ENCODE measurements around the gene USP48.
"Not testable (repeated sequence)": the region's sequence is repeated elsewhere in the genome, so short reads cannot be mapped to it uniquely, and the experiment has no call there.

Gene USP48

DNA sequence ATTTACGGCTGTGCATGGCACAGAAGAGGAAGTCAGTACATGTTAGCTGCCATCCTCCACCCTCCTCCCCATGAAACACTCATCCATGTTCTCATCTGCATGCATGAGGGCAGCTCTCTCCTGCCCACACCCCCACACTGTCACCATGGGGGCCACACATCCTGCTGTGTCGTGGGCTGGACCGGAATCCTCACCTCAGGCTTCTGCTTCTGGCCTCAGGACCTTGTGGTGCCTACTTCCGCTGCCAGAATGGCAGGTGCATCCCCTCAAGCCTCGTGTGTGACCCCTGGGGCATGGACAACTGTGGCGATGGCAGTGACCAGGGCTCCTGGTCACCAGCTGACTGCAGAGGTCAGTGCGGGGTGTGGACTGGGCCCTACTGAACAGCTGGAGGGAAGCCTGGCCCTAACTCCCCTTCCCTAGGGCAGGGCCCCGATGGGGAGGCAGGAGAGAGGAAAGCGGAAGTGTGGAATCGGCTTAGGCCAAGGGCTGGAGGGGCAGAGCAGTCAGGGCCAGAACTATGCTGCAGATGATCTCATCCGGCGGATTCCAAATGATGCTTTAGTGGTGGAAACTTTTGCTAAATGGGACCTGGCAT, 32.9 kb upstream of the USP48 start:
- DNase-seq = no peak

DNA sequence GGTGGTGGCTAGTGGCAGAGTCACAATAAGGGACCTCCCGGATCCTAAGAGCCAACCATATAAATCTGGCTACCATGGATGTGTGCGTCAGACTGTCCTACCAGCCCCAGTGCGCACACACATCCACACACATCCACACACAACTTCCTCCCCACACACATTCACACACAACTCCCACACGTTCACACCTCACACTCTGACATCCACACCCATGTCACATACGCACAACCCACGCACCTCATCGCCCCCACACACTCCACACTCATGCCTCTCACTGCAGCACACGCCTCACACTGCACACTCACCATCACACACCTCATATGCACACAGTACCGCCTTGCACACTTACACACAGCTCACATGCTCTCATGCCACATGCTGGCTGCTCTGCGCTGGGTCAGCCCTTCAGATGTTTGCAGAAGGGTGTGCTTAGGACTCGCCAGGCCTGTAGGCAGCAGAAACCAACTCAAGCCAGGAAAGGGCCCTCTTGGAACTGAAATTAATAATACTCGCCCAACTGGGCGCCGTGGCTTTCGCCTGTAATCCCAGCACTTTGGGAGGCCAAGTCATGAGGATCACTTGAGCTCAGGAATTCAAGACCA, 32.1 kb upstream of the USP48 start:
- no peak for DNase-seq

DNA sequence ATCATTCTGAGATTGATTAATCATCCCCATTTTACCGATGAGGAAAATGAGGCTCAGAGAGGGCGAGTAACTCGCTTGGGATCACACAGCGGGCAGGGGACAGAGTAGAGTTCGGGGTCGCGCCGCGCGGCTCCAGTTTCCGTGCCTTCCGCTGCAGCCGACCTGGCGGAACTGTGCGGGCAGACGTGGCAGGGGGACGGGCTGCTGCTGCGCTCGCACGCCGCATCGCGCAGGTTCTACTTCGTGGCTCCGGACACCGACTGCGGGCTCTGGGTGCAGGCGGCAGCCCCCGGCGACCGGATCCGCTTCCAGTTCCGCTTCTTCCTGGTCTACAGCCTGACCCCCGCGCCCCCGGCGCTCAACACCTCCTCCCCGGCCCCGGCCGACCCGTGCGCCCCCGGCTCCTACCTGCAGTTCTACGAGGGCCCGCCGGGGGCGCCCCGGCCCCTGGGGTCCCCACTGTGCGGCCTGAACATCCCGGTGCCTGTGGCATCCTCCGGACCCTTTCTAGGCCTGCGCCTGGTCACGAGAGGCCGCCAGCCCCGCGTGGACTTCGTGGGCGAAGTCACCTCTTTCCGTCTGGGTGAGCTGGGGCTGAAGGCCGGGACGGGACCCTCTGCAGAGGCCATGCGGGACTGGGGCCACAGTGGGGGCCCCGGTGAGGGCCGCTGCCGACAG, 31.4 kb upstream of the USP48 start:
- no peak for DNase-seq

DNA sequence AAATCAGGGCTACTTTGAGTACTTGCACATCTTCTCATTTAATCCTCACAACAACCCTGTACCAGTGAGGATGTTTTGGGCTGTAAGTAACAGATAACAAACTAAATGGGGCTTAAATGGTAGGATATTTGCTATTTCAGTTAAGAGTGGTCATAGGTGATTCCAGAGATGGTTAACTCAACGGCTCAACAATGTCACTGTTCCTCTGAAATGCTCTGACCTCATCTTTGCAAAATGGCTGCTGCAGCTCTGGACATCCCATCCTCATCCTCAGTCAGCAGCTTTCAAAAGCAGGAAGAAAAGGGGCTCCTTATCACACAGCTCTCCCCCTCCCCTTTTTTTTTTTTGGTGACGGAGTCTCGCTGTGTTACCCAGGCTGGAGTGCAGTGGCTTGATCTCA, 30.6 kb upstream of the USP48 start:
- no peak for DNase-seq

DNA sequence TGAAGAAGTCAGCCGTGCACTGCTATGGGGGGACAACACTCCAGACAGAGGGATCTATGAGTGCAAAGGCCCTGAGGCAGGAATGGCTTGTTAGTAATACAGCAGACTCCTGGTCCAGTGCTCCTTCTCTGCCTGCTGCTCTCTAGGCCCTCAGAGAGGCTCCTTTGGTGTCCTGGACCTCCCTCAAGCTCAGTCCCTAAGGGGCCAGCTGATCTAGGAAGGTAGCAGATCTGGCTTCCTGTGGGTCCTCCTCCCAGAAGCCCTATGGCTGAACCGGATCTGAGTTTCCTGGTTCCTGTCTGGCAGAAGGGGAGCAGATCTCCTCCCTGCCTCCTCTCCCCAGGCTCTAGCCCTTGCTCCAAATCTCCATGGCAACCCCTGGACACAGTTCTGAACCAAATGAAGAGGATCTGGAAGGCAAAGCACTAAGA, 28.9 kb upstream of the USP48 start, which contains the start of gene LDLRAD2:
LDLRAD2 (plus strand) TSS at position 391 of the 431 bp plus-strand sequence. CDS start 187 bp downstream, outside the sequence.
- no peak for DNase-seq

DNA sequence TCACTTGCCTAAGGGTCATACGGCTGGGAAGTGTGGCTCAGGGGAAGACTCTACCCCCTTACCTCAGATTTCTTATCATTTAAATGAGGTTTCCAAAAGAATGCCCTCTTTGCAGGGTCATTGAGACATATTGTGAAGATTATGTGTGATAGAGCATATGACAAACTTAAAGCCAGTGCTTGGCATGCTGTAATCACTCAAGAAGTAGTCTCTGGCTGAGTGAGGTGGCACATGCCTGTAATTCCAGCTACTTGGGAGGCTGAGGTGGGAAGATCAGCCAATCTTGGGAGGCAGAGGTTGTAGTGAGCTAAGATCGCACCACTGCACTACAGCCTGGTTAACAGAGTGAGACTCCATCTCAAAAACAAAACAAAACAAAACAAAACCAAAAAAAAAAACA, 21.6 kb upstream of the USP48 start:
- DNase-seq = no peak

DNA sequence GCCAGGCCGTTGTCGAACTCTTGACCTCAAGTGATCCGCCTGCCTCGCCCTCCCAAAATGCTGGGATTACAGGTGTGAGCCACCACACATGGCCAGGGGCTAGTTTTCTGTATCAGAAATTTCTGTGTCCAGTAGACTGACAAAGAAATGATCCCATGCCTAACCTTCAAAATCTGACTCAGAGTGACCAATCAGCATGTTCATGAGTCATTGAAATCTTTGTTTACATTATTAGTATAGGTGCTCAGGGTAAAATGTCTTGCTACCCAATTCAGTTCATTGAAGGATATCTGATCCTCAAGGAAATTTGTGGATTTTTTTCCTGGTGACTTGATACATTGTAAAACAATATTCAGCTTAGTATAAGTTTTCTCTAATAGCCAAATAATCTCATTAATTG, 18.2 kb upstream of the USP48 start:
- no peak for DNase-seq

DNA sequence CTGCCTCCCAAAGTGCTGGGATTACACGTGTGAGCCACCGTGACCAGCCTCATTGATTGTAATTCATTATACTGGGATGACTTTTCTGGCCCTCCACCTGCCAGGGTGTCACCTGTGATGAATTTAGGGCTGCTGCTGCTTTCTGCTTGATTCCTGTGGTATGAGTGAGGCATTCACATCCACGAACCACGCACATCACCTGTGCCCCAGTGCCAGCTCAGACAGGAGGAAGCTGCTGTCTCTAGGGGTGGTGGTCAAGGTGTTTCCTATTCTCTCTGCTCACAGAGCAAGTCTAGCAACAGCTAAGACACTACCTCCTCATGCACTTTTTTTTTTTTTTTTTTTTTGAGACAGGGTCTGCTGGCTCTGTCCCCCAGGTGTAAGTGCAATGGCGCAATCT, 16.8 kb upstream of the USP48 start:
- no peak for DNase-seq

DNA sequence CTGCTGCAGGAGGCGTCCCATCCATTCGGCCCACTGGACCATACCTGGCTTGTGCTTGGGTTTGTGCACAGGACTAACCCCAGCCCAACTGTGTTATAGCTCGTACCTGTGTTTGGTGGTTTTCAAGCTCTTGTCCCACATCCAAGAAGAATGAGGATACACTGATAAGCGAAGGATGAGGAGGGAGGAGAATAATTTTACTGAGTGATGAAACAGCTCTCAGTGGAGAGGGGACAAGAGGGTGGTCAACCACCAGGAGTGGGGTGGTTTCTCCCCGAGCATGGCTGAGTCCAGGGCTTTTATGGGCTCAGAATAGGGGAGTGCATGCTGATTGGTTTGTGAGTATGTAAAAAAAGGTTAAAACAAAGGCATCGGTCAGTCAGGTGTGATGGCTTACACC, 12.1 kb upstream of the USP48 start:
- DNase-seq = no peak

DNA sequence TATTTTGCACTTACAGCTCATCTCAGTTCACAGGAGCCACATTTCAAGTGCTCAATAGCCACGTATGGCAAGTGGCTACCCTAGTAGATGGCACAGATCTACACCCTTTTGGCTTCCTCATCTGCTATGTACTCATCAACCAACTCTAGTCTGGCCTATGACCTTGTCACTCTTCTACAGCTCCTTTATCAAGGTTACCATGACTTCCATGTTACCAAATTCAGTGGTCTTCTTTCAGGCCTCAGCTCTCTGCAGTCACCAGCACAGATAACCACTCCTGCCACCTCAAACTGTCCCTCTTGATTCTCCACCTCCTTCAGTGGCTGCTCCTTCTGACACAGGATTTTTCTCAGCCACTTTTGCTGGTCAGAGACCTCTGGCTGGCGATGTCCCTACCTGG, 11.7 kb upstream of the USP48 start:
- DNase-seq = no peak

DNA sequence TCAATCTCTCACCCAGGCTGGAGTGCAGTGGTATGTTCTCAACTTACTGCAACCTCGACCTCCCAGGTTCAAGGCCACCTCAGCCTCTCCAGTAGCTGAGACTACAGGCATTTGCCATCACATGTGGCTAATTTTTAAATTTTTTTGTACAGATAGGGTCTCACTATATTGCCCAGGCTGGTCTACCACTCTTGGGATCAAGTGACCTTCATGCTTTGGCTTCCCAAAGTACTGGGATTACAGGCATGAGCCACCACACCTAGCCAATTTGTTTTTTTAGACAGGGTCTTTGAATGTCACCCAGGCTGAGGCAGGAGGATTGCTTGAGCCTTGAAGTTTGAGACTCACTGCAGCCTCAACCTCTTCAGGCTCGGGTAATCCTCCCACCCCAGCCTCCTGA, 10.2 kb upstream of the USP48 start:
- DNase-seq = no peak

DNA sequence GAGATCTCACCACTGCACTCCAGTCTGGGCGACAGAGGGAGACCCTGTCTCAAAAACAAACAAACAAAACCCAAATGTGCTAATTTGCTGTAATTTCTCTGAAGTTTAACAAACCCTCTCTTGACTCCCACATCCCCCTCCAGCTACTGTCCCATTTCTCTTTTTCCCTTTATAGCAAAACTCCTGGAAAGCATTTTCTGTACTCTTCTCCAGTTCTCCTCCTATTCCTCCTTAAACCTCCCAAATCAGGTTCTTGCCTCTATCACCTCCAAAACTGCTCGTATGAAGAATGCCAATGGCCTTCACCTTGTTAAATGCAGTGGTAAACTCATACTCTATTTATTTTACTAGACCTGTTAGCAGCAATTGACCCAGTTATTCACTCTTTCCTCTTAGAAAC, 3.7 kb upstream of the USP48 start:
- no peak for DNase-seq

DNA sequence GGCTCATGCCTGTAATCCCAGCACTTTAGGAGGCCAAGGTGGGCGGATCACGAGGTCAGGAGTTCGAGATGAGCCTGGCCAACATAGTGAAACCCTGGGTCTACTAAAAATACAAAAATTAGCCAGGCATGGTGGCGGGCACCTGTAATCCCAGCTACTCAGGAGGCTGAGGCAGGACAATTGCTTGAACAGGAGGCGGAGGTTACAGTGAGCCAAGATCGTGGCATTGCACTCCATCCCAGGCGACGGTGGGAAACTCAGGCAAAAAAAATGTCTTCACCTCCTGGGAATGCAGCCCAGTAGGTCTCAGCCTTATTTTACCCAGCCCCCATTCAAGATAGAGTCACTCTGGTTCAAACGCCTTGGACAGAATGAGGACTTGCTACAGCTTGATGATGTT, 2.8 kb upstream of the USP48 start:
- not testable (repeated sequence) for DNase-seq

DNA sequence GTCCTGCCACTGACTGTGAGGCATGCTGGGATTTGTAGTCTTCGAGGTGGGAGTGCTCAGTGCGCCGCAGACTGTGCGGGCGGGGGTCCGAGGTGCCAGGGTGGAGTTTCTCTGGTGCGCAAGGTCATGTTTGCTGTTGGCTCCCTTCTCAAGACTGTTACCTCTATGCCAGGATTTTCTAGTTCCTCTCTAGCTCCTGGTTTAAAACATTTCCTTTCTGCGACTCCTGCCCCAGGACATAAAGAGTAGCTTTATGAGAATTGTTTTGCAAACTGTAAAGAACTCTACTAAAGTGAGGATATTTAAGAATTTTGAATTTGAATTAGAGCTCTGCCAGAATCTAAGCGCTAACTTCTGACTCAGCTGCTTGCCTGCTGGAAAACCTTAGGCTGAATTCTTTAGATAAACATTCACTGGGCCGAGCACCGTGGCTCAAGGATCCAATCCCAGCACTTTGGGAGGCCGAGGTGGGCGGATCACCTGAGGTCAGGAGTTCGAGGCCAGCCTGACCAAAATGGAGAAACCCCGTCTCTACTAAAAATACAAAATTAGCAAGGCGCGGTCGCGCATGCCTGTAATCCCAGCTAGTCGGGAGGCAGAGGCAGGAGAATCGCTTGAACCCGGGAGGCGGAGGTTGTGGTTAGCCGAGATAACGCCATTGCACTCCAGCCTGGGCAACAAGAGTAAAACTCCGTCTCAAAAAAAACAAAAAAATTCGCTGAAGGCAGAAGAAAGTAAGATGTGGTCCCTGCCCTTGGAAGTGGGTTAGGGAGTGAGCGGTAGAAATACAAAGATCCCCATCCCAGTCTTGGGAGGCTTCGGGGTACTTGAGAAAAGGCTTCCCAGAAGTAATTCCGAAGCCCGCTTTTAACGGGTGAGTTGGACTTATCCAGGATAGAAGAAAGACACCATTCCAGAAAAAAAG, 992 bp upstream of the USP48 start:
- peak; percentile 97 for DNase-seq

DNA sequence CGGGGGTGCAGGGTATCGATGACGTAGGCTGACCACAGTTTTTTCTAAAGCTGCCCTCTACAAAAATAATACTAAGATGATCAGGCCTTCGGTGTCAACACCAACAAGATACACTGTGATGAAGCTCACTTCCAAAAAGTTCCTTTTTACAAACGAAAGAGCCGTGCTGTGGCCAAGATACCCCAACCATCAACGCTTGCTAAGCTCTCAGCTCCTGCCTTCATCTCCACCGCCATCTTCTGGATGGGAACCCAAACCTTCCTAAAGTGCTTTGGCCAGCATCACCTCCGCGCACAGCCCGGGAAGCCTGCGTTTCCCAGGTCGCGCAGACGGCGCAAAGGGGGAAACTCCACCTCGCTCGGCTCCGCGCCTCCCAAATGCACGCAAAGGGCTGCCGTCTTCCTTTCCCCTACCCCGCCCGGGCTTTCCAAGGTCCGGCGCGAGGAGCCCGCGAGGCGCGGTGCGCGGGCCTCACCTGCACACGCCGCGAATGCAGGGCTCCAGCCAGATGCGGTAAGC, 541 bp downstream of the USP48 start:
- peak; percentile 63 for DNase-seq

DNA sequence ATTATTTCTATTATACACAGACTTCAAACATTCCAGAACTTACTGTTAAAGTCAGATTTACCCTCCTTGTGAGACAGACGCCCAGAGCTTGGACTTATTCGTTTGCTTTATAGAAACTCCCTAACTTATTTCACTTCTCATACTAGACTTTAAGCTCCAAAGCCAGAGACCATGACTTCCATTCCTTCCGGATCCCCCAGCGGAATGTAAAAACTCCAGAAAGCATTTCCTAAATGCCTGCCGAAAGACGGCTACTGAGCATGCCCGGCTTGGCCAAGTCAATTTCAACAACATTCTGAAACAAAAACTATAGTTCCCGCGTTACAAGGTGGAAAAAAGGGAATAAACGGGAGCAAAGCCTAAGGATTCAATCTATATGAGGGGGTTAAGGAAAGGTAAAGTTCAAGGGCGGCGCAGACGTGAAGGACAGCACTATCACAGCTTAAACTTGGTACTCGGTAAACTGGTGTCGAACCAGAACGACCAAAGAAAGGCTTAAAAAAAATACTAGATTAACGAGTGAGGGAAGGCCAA, 1.1 kb downstream of the USP48 start:
- DNase-seq = peak; percentile 27

DNA sequence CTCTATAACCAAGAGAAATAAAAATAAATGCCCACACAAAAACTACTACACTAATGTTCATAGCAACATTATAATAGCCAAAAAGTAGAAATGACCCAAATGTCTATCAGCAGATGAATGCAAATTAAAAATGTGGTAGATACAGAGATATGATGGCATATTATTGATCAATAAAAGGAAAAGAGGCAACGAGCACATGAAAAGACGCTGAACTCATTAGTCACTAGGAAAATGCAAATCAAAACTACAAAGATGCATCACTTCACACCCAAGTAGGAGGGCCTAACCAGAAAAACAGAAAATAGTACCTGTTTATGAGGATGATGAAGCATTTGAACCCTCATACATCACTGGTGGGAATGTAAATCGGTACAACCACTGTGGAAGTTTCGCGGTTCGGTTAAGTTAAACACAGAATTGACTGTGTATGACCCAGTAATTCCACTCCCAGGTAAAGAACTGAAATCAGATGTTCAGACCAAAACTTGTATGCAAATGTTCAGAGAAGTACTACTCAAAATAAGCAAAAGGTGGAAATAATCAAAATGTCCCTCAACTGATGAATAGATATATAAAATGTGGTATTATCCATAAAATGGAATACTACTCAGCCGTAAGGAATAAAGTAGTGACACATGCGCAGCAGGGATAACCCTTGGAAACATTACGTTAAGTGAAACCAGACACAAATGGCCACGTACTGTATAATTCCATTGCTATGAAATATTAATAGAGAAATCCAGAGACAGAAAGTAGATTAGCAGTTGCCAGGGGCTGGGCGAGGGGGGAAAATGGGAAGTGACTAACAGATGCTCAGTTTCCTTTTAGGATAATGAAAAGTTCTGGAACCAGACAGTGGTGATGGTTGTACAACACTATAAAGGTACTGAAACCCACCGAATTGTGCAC, 3.1 kb downstream of the USP48 start:
- no peak for DNase-seq

DNA sequence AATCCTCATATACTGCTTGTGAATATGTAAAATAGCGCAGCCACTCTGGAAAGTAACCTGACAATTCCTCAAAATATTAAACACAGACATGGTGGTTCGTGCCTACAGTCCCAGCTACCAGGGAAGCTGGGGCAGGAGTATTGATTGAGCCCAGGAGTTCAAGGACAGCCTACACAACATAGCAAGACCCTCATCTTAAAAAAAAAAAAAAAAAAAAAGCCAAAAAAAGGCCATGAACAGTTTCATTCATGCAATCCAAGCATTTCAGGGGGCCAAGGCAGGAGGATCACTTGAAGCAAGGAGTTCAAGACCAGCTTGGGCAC, 4.6 kb downstream of the USP48 start:
- no peak for DNase-seq

DNA sequence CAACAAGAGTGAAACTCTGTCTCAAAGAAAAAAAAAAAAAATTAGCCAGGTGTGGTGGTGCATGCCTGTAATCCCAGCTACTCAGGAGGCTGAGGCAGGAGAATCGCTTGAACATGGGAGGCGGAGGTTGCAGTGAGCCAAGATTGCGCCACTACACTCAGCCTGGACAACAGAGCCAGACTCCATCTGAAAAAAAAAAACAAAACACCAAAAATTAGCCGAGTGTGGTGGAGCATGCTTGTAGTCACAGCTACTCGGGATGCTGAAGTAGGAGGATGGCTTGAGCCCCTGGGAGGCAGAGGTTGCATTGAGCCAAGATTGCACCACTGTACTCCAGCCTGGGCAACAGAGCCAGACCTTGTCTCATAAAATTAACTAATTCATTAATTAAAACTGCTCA, 6.0 kb downstream of the USP48 start:
- not testable (repeated sequence) for DNase-seq

DNA sequence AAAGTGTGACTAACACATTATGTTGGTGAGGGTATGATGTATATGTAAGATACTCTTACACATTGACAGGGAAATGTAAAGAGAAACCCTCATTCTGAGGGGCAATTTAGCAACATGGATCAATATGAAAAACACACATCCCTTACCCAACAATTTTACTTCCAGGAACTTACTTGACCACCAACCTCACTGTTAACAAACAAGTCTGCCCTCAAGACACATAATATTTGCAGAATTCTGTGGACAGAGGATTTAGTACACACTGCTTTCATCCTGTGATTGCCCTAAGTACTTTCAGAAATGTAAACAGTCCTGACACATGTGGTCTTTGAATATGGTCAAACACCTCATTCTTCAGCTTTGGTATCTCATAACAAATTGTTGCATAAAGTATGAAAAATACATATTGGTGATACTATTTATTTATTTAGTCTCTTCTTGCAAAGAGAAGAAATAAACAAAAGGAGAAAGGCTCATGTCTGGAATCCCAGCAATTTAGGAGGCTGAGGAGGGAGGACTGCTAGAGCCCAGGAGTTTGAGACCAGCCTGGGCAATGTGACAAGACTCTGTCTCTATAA, 6.9 kb downstream of the USP48 start:
- no peak for DNase-seq

DNA sequence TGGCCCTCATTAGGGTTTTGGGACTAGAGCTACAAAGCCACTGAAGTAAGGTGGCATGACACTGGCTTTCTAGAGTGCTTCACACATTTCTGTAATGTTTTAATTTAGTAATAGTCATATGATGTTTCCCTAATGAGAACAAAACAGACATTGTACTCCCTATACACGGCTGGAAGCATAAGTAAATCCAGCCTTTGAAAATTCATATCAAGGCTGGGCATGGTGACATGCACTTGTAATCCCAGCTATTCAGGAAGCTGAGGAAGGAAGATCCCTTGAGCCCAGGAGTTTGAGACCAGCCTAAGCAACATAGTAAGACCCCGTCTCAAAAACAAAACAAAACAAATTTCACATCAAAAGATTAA, 7.4 kb downstream of the USP48 start:
- no peak for DNase-seq
